K562 (cell line): ENCODE results near the gene WAS. TPM values are rescaled to one million over a fixed set of nuclear protein-coding genes. Genes with fewer than 3 reads are reported as not detected.
A peak's percentile ranks its signal among the peaks of the same experiment; 100 is the strongest.

Experiments used
- DMBX1 ChIP-seq: fragments of 250-450 bp; sonication (Bioruptor Pico); IDR thresholded peaks from 2 replicates; pipeline ENCODE4 v1.8.0; 2022; ENCODE audit warnings: inconsistent platforms, mild to moderate bottlenecking, moderate library complexity, borderline replicate concordance
- KLF6 ChIP-seq: fragments of 250-450 bp; sonication (Bioruptor Pico); IDR thresholded peaks from 2 replicates; pipeline ENCODE4 v1.4.0; 2020; ENCODE audit warnings: mild to moderate bottlenecking, moderate library complexity, borderline replicate concordance
- NFE2L1 ChIP-seq: fragments of 450-650 bp; IDR thresholded peaks from 2 replicates; pipeline ENCODE4 v1.6.1; 2016; ENCODE audit warnings: missing genetic modification characterization, low read depth, mild to moderate bottlenecking, missing compliant biosample characterization, moderate library complexity, borderline replicate concordance
- OTX1 ChIP-seq: fragments of 450-650 bp; formaldehyde crosslinking; IDR thresholded peaks from 2 replicates; pipeline ENCODE4 v1.4.0; 2022; ENCODE audit warnings: mild to moderate bottlenecking
- PHF8 ChIP-seq: fragments of 200-600 bp; sonication (generic); IDR thresholded peaks from 2 replicates; pipeline ENCODE4 v1.6.1; 2012; ENCODE audit warnings: mixed run types, mild to moderate bottlenecking, inconsistent platforms, low read length, moderate library complexity, borderline replicate concordance
- STAG1 ChIP-seq: sonication (generic); formaldehyde crosslinking; IDR thresholded peaks from 2 replicates; pipeline ENCODE4 v1.5.0; 2020; ENCODE audit warnings: missing genetic modification reagents, borderline replicate concordance
- ZNF12 ChIP-seq: sonication (generic); formaldehyde crosslinking; IDR thresholded peaks from 2 replicates; pipeline ENCODE4 v1.4.0; 2020; ENCODE audit warnings: mild to moderate bottlenecking, missing genetic modification reagents
- ZNF124 ChIP-seq: sonication (generic); formaldehyde crosslinking; IDR thresholded peaks from 2 replicates; pipeline ENCODE4 v1.8.1; 2022; ENCODE audit warnings: missing genetic modification reagents
- ZNF41 ChIP-seq: fragments of 250-450 bp; sonication (Bioruptor Pico); conservative IDR thresholded peaks from 2 replicates; pipeline ENCODE4 v1.4.0; 2020; ENCODE audit warnings: mild to moderate bottlenecking
- ZNF696 ChIP-seq: fragments of 250-450 bp; sonication (Bioruptor Pico); conservative IDR thresholded peaks from 2 replicates; pipeline ENCODE4 v1.4.0; 2020; ENCODE audit warnings: mild to moderate bottlenecking, moderate library complexity
- ZSCAN29 ChIP-seq: fragments of 450-650 bp; IDR thresholded peaks from 2 replicates; pipeline ENCODE4 v1.6.1; 2017
- polyA plus RNA-seq, 8 experiments: library from polyadenylated mRNA; depleted of rRNA in 4 of 8; stranded (reverse) in 5 of 8; unstranded in 3 of 8; fragments of >200 nt; fragmentation: Nextera tagmentation in 2 of 8; fragmentation: Illumina TruSeq in 1 of 8; extraction: Ambion mirVana in 2 of 8; extraction: Trizol in 1 of 8; gene quantifications; 2 replicates each; pipeline versions ENCODE4 v1.2.1 to v1.2.3, GENCODE V29; 2011 to 2014; ENCODE audit warnings: inconsistent platforms in 1 of 8, missing spikeins in 1 of 8
- total RNA-seq, 7 experiments: library from RNA; depleted of rRNA in 6 of 7; stranded (reverse); fragments of >200 nt in 6 of 7; fragmentation: Illumina TruSeq in 2 of 7; extraction: Trizol in 2 of 7; gene quantifications; 2 replicates each; pipeline versions ENCODE4 v1.2.1 to v1.2.3, GENCODE V29; 2011 to 2021; ENCODE audit warnings: low replicate concordance in 1 of 7
- TF ChIP-seq, protein P1 (sequence below): fragments of 250-450 bp; sonication (Bioruptor Pico); IDR thresholded peaks from 2 replicates; pipeline ENCODE4 v1.4.0; 2020; ENCODE audit warnings: mild to moderate bottlenecking, moderate library complexity
- TF ChIP-seq, protein P2 (sequence below), 2 experiments: fragments of 450-650 bp; formaldehyde crosslinking in 1 of 2; IDR thresholded peaks; 2 replicates each; pipeline versions ENCODE4 v1.4.0 to v1.6.1; 2014 to 2020; ENCODE audit warnings: mild to moderate bottlenecking in 2 of 2, borderline replicate concordance in 1 of 2, low read depth in 1 of 2
- TF ChIP-seq, protein P3 (sequence below), 3 experiments: fragments of 200-800 bp in 1 of 3; sonication (Bioruptor generic) in 1 of 3; sonication (generic) in 1 of 3; formaldehyde crosslinking in 1 of 3; IDR thresholded peaks; 2 replicates each; pipeline versions ENCODE4 v1.6.1 to v1.8.0; 2016 to 2022; ENCODE audit warnings: mild to moderate bottlenecking in 2 of 3, missing compliant biosample characterization in 2 of 3, missing genetic modification characterization in 2 of 3, missing genetic modification reagents in 1 of 3

Gene WAS
- total and polyA plus RNA-seq, 9 of the 15 experiments (the other 6 are each of a cell fraction or from before 2014, with no cell fraction given), result 0.11 to 16.1 (median 3.8) TPM

DNA sequence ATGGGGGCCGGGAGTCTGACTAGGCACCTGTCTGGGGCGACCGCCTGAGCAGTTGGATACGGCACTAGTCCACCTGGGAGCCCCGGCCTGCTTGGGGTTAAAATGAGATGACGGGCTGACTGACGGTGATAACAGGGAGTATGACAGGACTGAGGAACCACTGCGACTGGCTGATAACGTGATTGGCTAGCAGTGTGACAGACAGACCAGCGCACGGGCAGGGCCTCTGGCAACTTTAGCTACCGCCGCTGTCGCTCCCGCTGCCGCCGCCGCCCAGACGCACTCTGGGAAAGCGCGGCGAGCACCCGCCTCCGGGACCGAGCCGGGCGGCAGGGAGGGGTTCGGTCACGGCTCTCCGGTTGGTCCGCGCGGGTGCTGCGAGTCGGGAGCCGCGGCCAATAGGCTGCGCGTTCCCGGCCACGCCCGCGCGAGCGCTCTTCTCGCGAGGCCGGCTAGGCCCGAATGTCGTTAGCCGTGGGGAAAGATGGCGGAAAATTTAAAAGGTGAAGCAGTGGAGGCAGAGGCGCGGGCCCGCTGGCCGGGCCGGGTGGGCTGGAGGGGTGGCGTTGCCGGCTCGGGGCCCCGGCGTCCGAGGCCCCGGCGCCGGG lies 12.8 kb downstream of the WAS start, which contains the start of gene SUV39H1 (continued):
- TF ChIP-seq, protein P1, sequence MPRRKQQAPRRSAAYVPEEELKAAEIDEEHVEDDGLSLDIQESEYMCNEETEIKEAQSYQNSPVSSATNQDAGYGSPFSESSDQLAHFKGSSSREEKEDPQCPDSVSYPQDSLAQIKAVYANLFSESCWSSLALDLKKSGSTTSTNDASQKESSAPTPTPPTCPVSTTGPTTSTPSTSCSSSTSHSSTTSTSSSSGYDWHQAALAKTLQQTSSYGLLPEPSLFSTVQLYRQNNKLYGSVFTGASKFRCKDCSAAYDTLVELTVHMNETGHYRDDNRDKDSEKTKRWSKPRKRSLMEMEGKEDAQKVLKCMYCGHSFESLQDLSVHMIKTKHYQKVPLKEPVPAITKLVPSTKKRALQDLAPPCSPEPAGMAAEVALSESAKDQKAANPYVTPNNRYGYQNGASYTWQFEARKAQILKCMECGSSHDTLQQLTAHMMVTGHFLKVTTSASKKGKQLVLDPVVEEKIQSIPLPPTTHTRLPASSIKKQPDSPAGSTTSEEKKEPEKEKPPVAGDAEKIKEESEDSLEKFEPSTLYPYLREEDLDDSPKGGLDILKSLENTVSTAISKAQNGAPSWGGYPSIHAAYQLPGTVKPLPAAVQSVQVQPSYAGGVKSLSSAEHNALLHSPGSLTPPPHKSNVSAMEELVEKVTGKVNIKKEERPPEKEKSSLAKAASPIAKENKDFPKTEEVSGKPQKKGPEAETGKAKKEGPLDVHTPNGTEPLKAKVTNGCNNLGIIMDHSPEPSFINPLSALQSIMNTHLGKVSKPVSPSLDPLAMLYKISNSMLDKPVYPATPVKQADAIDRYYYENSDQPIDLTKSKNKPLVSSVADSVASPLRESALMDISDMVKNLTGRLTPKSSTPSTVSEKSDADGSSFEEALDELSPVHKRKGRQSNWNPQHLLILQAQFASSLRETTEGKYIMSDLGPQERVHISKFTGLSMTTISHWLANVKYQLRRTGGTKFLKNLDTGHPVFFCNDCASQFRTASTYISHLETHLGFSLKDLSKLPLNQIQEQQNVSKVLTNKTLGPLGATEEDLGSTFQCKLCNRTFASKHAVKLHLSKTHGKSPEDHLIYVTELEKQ (CRISPR knock-in tag), result no peak
- TF ChIP-seq NFE2L1 (tag) (no peak), PHF8 (peak; percentile 67; the same call in 1 of the 2 replicates), ZNF696 (CRISPR knock-in tag) (no peak), DMBX1 (CRISPR knock-in tag) (peak; percentile 52; the same call in 1 of the 2 replicates), ZNF12 (CRISPR knock-in tag) (no peak), ZNF41 (0 out of 2 replicates have a peak, but pooled peaks have one; percentile 31), ZNF124 (no peak), OTX1 (no peak), STAG1 (CRISPR knock-in tag) (no peak), KLF6 (CRISPR knock-in tag) (no peak), ZSCAN29 (no peak)
- TF ChIP-seq, protein P2, sequence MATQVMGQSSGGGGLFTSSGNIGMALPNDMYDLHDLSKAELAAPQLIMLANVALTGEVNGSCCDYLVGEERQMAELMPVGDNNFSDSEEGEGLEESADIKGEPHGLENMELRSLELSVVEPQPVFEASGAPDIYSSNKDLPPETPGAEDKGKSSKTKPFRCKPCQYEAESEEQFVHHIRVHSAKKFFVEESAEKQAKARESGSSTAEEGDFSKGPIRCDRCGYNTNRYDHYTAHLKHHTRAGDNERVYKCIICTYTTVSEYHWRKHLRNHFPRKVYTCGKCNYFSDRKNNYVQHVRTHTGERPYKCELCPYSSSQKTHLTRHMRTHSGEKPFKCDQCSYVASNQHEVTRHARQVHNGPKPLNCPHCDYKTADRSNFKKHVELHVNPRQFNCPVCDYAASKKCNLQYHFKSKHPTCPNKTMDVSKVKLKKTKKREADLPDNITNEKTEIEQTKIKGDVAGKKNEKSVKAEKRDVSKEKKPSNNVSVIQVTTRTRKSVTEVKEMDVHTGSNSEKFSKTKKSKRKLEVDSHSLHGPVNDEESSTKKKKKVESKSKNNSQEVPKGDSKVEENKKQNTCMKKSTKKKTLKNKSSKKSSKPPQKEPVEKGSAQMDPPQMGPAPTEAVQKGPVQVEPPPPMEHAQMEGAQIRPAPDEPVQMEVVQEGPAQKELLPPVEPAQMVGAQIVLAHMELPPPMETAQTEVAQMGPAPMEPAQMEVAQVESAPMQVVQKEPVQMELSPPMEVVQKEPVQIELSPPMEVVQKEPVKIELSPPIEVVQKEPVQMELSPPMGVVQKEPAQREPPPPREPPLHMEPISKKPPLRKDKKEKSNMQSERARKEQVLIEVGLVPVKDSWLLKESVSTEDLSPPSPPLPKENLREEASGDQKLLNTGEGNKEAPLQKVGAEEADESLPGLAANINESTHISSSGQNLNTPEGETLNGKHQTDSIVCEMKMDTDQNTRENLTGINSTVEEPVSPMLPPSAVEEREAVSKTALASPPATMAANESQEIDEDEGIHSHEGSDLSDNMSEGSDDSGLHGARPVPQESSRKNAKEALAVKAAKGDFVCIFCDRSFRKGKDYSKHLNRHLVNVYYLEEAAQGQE (IDR thresholded peaks at IDR 0.05; ENCODE audit: borderline replicate concordance), result 0 out of 2 replicates have a peak, but pooled peaks have one; percentile 4
- TF ChIP-seq, protein P2 (CRISPR knock-in tag; IDR thresholded peaks at IDR 0.05; ENCODE audit: low read depth), result no peak
- TF ChIP-seq, protein P3, sequence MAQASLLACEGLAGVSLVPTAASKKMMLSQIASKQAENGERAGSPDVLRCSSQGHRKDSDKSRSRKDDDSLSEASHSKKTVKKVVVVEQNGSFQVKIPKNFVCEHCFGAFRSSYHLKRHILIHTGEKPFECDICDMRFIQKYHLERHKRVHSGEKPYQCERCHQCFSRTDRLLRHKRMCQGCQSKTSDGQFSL (CRISPR knock-in tag; IDR thresholded peaks at IDR 0.05), result no peak
- TF ChIP-seq, protein P3 (tag; IDR thresholded peaks at IDR 0.05), result no peak
